Omental fat pad (tissue), 4 donors: ENCODE measurements around the gene PTPRG. TPM values are rescaled to one million over a fixed set of nuclear protein-coding genes. Genes with fewer than 3 reads are reported as not detected.

ENCODE experiments used
- ATAC-seq: fragments of 150-250 bp; one replicate; pipeline ENCODE4 v1.9.1; 2016; ENCODE audit warnings: mild to moderate bottlenecking, moderate library complexity; ENCODE audit not compliant: low FRiP score
- DNase-seq: peaks from one replicate; pipeline ENCODE4 v3.0.0-alpha.2; 2019; ENCODE audit warnings: low spot score
- CTCF ChIP-seq, 3 donors: fragments of 450-650 bp; IDR thresholded peaks; one replicate each; pipeline ENCODE4 v1.5.1; 2016 to 2017; ENCODE audit warnings: antibody characterized with exemption in 3 of 3, mild to moderate bottlenecking in 3 of 3, moderate library complexity in 2 of 3
- total RNA-seq, 4 donors: library from RNA; depleted of rRNA; stranded (reverse); fragments of >200 nt; gene quantifications; one replicate each; pipeline ENCODE4 v1.1.0, GENCODE V29; 2016

PTPRG gene
- total RNA-seq, 4 donors from 2014 or later: 90.0 to 172 (median 104) TPM

GRCh38 chr3:62229211-62229610, 667.8 kb downstream of the PTPRG start:
- ATAC-seq (no peak), DNase-seq (no peak)
- TF ChIP-seq CTCF (IDR thresholded peaks at IDR 0.05): no peak

- TF ChIP-seq CTCF (IDR thresholded peaks at IDR 0.05): no peak
- ATAC-seq: no peak
- no peak for DNase-seq
Measured at GRCh38 chr3:62229908-62230307, 668.5 kb downstream of the PTPRG start.

GRCh38 chr3:62233065-62233464, 671.7 kb downstream of the PTPRG start:
- no peak for TF ChIP-seq CTCF (IDR thresholded peaks at IDR 0.05)
- ATAC-seq: no peak
- no peak for DNase-seq

GRCh38 chr3:62236016-62236415, 674.6 kb downstream of the PTPRG start:
- no peak for TF ChIP-seq CTCF (IDR thresholded peaks at IDR 0.05)
- ATAC-seq: no peak
- DNase-seq: no peak

GRCh38 chr3:62237286-62237948, 676.0 kb downstream of the PTPRG start:
- no peak for ATAC-seq
- no peak for DNase-seq
- TF ChIP-seq CTCF (IDR thresholded peaks at IDR 0.05): no peak

GRCh38 chr3:62238003-62238402, 676.6 kb downstream of the PTPRG start:
- no peak for TF ChIP-seq CTCF (IDR thresholded peaks at IDR 0.05)
- no peak for ATAC-seq
- no peak for DNase-seq

GRCh38 chr3:62238431-62238830, 677.1 kb downstream of the PTPRG start:
- TF ChIP-seq CTCF (IDR thresholded peaks at IDR 0.05): no peak
- DNase-seq (no peak), ATAC-seq (no peak)
